B cell (primary cell): ENCODE data around the gene QTRT2. TPM values are rescaled to one million over a fixed set of nuclear protein-coding genes. Genes with fewer than 3 reads are reported as not detected.

Experiments used
- ATAC-seq: fragments of 200-7000 bp; cut with Tn5 transposase; one replicate; pipeline ENCODE4 v1.10.0; 2021; ENCODE audit warnings: low read depth, mild to moderate bottlenecking, moderate number of reproducible peaks, moderate library complexity
- CTCF ChIA-PET: fragments of 350-600 bp; sonication (Branson Sonifier 250); formaldehyde crosslinking; loops from one replicate; lab custom pipeline; 2021; ENCODE audit warnings: antibody characterized with exemption, inconsistent platforms; lab: Charles Lee
- POLR2A ChIA-PET: fragments of 350-600 bp; sonication (Branson Sonifier 250); formaldehyde crosslinking; loops from one replicate; lab custom pipeline; 2021; ENCODE audit warnings: antibody characterized with exemption; lab: Charles Lee
- DNase-seq: peaks from one replicate; pipeline ENCODE4 v3.0.0; 2013
- H2AFZ ChIP-seq: 2 replicates; pipeline ENCODE4 v1.6.1; 2012; ENCODE audit warnings: mild to moderate bottlenecking, low read depth, low read length; ENCODE audit not compliant: insufficient read depth, poor library complexity, severe bottlenecking
- H3K27ac ChIP-seq, 2 donors: 1 replicate in 1 of 2; 2 replicates in 1 of 2; pipeline ENCODE4 v1.5.1; 2012 to 2013; ENCODE audit warnings: low read length in 2 of 2, mild to moderate bottlenecking in 2 of 2, moderate library complexity in 1 of 2
- H3K27me3 ChIP-seq, 4 experiments: fragments of 200-600 bp in 1 of 4; sonication (generic) in 1 of 4; replicated peaks in 1 of 4; 1 replicate in 2 of 4; 2 replicates in 2 of 4; pipeline versions ENCODE4 v1.6.1 to v1.7.0; 2013 to 2016; ENCODE audit warnings: low read length in 3 of 4, mild to moderate bottlenecking in 2 of 4, mixed read lengths in 1 of 4, moderate library complexity in 1 of 4; ENCODE audit not compliant: insufficient read depth in 4 of 4, control insufficient read depth in 3 of 4; ENCODE audit errors: control extremely low read depth in 1 of 4
- H3K36me3 ChIP-seq, 2 experiments: replicated peaks in 1 of 2; 1 replicate in 1 of 2; 2 replicates in 1 of 2; pipeline versions ENCODE4 v1.6.1 to v1.7.1; 2013; ENCODE audit warnings: low read length in 1 of 2; ENCODE audit not compliant: insufficient read depth in 2 of 2, control insufficient read depth in 1 of 2; ENCODE audit errors: control extremely low read depth in 1 of 2, extremely low read depth in 1 of 2
- H3K4me1 ChIP-seq, 2 donors: fragments of 200-600 bp in 1 of 2; sonication (generic) in 1 of 2; 1 replicate in 1 of 2; 2 replicates in 1 of 2; pipeline versions ENCODE4 v1.5.1 to v1.6.1; 2013 to 2017; ENCODE audit warnings: low read length in 2 of 2; ENCODE audit not compliant: control insufficient read depth in 2 of 2, insufficient read depth in 2 of 2
- H3K4me2 ChIP-seq: replicated peaks from 2 replicates; pipeline ENCODE3; 2012; ENCODE audit warnings: mild to moderate bottlenecking, low read depth, low read length; ENCODE audit not compliant: poor library complexity, severe bottlenecking
- H3K4me3 ChIP-seq, 5 experiments: fragments of 200-600 bp in 1 of 5; sonication (generic) in 1 of 5; 1 replicate in 3 of 5; 2 replicates in 2 of 5; pipeline versions ENCODE4 v1.5.1 to v1.7.0; 2011 to 2016; ENCODE audit warnings: low read length in 4 of 5, mild to moderate bottlenecking in 4 of 5, low read depth in 2 of 5, control low read depth in 1 of 5, moderate library complexity in 1 of 5; ENCODE audit not compliant: insufficient read depth in 1 of 5; ENCODE audit errors: control extremely low read depth in 1 of 5, extremely low read depth in 1 of 5
- H3K79me2 ChIP-seq: fragments of 200-600 bp; sonication (generic); one replicate; pipeline ENCODE4 v1.6.0; 2016; ENCODE audit warnings: low read length; ENCODE audit not compliant: control insufficient read depth, insufficient read depth
- H3K9ac ChIP-seq: fragments of 200-600 bp; sonication (generic); 2 replicates; pipeline ENCODE4 v1.6.1; 2017; ENCODE audit warnings: mild to moderate bottlenecking, low read length, moderate library complexity
- H3K9me3 ChIP-seq, 3 donors: one replicate each; pipeline versions ENCODE4 v1.6.1 to v1.7.1; 2013; ENCODE audit warnings: low read length in 2 of 3; ENCODE audit not compliant: control insufficient read depth in 2 of 3, insufficient read depth in 1 of 3; ENCODE audit errors: control extremely low read depth in 1 of 3
- H4K20me1 ChIP-seq: 2 replicates; pipeline ENCODE4 v1.6.0; 2012; ENCODE audit warnings: mild to moderate bottlenecking, low read length; ENCODE audit not compliant: insufficient read depth, control insufficient read depth, poor library complexity, severe bottlenecking
- H3K27ac Mint-ChIP-seq: one replicate; pipeline ENCODE4 v1.8.0; 2021; ENCODE audit warnings: mixed read lengths
- H3K27me3 Mint-ChIP-seq: one replicate; pipeline ENCODE4 v1.8.0; 2021; ENCODE audit warnings: mixed read lengths
- H3K4me1 Mint-ChIP-seq: one replicate; pipeline ENCODE4 v1.8.0; 2021; ENCODE audit warnings: mixed read lengths
- H3K4me3 Mint-ChIP-seq: one replicate; pipeline ENCODE4 v1.8.0; 2021; ENCODE audit warnings: mixed read lengths
- H3K9me3 Mint-ChIP-seq: one replicate; pipeline ENCODE4 v1.8.0; 2022; ENCODE audit warnings: mixed read lengths; ENCODE audit not compliant: insufficient read depth
- EZH2 ChIP-seq: IDR thresholded peaks from 2 replicates; pipeline ENCODE4 v1.6.1; 2012; ENCODE audit warnings: borderline replicate concordance, low read depth, mild to moderate bottlenecking, moderate library complexity, low read length; ENCODE audit not compliant: insufficient read depth, poor library complexity, severe bottlenecking
- WGBS: methylation state at CpG from one replicate; pipeline ENCODE4 v1.1.5; 2013; ENCODE audit warnings: missing lambda C conversion rate; ENCODE audit not compliant: insufficient coverage; 5-methylcytosine and 5-hydroxymethylcytosine counted together
- intact Hi-C: fragments of 100-400 bp; cut with micrococcal nuclease; formaldehyde crosslinking; loops from one replicate; pipeline ENCODE4 v1.10.0; 2022
- polyA plus RNA-seq: library from polyadenylated mRNA; depleted of rRNA; stranded (reverse); fragments of >200 nt; gene quantifications from 2 replicates; pipeline ENCODE4 v1.2.3, GENCODE V29; 2012
- total RNA-seq, 2 donors: library from RNA; stranded (reverse); fragments of 120-200 nt in 1 of 2; gene quantifications; 1 replicate in 1 of 2; 2 replicates in 1 of 2; pipeline versions ENCODE4 v1.2.3 to v1.2.4, GENCODE V29; 2013 to 2022
- TF ChIP-seq, protein P1 (sequence below): fragments of 200-600 bp; IDR thresholded peaks from one replicate; pipeline ENCODE4 v1.8.0; 2022; ENCODE audit warnings: antibody characterized with exemption, mild to moderate bottlenecking

The QTRT2 gene
- total and polyA plus RNA-seq, 2 donors (not counting 1 experiment from before 2014, with no cell fraction given), result 15.8 to 59.5 TPM

- Histone ChIP-seq H3K4me1 (no peaks in the 10 kb centered on the region), H3K4me2 (no peak overlapping the region), H3K27me3 (no peaks in the 10 kb centered on the region), H4K20me1 (no peaks in the 10 kb centered on the region), H2AFZ (no peak overlapping the region), H3K4me3 (no peak overlapping the region), H3K9ac (no peak overlapping the region), H3K79me2 (no peaks in the 10 kb centered on the region), H3K36me3 (no peaks in the 10 kb centered on the region), H3K27ac (no peak overlapping the region), H3K9me3 (no peaks in the 10 kb centered on the region)
- TF ChIP-seq, protein P1, sequence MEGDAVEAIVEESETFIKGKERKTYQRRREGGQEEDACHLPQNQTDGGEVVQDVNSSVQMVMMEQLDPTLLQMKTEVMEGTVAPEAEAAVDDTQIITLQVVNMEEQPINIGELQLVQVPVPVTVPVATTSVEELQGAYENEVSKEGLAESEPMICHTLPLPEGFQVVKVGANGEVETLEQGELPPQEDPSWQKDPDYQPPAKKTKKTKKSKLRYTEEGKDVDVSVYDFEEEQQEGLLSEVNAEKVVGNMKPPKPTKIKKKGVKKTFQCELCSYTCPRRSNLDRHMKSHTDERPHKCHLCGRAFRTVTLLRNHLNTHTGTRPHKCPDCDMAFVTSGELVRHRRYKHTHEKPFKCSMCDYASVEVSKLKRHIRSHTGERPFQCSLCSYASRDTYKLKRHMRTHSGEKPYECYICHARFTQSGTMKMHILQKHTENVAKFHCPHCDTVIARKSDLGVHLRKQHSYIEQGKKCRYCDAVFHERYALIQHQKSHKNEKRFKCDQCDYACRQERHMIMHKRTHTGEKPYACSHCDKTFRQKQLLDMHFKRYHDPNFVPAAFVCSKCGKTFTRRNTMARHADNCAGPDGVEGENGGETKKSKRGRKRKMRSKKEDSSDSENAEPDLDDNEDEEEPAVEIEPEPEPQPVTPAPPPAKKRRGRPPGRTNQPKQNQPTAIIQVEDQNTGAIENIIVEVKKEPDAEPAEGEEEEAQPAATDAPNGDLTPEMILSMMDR, result no peak
- TF ChIP-seq EZH2, result no peak
- no peak overlapping the region for H3K4me3 Mint-ChIP-seq
- DNase-seq (no peak), ATAC-seq (no peak)
- intact Hi-C loops, result no loop called here
- H3K27ac Mint-ChIP-seq, result no peak overlapping the region
- peaks cover 10% of the 10 kb centered on the region for H3K27me3 Mint-ChIP-seq
- no peaks in the 10 kb centered on the region for H3K4me1 Mint-ChIP-seq
- ChIA-PET POLR2A (no interaction called here), CTCF (no interaction called here)
- no CpG with 5 or more reads among the region's 3 CpGs for WGBS
- H3K9me3 Mint-ChIP-seq, result no peaks in the 10 kb centered on the region
These were observed 47.9 kb downstream of the QTRT2 start for GRCh38 chr3:114104414-114104813.

GRCh38 chr3:114108137-114108536 is 51.6 kb downstream of the QTRT2 start:
- H3K4me3 Mint-ChIP-seq, result no peak overlapping the region
- ATAC-seq, result no peak
- CTCF ChIA-PET, result no interaction called here

More at GRCh38 chr3:114108137-114108536, 51.6 kb downstream of the QTRT2 start:
- 90% methylated on average over 2 of the region's 8 CpGs for WGBS
- H3K4me1 ChIP-seq, result no peaks in the 10 kb centered on the region
- no peak overlapping the region for H3K4me3 ChIP-seq
- H3K79me2 ChIP-seq, result no peaks in the 10 kb centered on the region
- TF ChIP-seq, protein P1, result no peak
- TF ChIP-seq EZH2, result no peak
- no peak overlapping the region for H3K4me2 ChIP-seq
- no peak overlapping the region for H3K9ac ChIP-seq
- intact Hi-C loops, result no loop called here
- no peak overlapping the region for H3K27ac ChIP-seq
- POLR2A ChIA-PET, result no interaction called here
- Mint-ChIP-seq H3K4me1 (no peaks in the 10 kb centered on the region), H3K27ac (no peak overlapping the region), H3K9me3 (no peaks in the 10 kb centered on the region), H3K27me3 (peaks cover 4% of the 10 kb centered on the region)
- H2AFZ ChIP-seq, result no peak overlapping the region
- no peaks in the 10 kb centered on the region for H3K9me3 ChIP-seq
- no peaks in the 10 kb centered on the region for H3K27me3 ChIP-seq
- H4K20me1 ChIP-seq, result no peaks in the 10 kb centered on the region
- DNase-seq, result no peak
- H3K36me3 ChIP-seq, result no peaks in the 10 kb centered on the region
